Fibroblast of lung (primary cell): ENCODE measurements around the gene ZNF618.

Experiments
- EZH2 ChIP-seq: IDR thresholded peaks from 2 replicates; pipeline ENCODE4 v1.5.1; 2012; ENCODE audit warnings: low read length, control low read depth, mild to moderate bottlenecking; ENCODE audit errors: missing control alignments
- TF ChIP-seq, protein P1 (sequence below), 2 donors: IDR thresholded peaks in 1 of 2; conservative IDR thresholded peaks in 1 of 2; 1 replicate in 1 of 2; 2 replicates in 1 of 2; pipeline ENCODE4 v1.5.1; 2011 to 2012; ENCODE audit warnings: low read length in 2 of 2, control low read depth in 1 of 2, inconsistent platforms in 1 of 2, low read depth in 1 of 2, mild to moderate bottlenecking in 1 of 2

DNA sequence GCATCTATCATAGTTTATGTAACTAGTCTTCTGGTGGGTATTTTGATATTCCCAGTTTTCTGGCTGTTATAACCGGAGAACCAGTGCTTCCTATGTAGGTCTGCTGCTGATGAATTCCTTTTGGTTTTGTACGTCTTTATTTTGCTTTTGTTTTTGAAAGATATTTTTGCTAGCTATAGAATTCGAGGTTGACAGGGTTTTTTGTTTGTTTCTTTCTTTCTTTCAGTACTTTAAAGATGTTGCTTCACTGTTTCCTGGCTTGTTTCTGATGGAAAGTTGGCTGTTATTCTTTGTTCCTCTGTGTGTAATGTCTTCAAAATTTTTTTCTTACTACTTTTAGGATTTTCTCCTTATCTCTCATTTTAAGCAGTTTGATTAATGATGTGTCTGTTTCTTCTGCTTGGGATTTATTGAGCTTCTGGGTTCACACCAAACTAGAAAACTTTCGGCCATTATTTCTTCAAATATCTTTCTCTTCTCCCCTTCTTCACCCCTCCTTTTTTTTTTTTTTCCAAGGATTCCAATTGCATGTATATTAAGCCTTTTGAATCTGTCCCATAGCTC is 27.5 kb downstream of the ZNF618 start:
- TF ChIP-seq, protein P1, sequence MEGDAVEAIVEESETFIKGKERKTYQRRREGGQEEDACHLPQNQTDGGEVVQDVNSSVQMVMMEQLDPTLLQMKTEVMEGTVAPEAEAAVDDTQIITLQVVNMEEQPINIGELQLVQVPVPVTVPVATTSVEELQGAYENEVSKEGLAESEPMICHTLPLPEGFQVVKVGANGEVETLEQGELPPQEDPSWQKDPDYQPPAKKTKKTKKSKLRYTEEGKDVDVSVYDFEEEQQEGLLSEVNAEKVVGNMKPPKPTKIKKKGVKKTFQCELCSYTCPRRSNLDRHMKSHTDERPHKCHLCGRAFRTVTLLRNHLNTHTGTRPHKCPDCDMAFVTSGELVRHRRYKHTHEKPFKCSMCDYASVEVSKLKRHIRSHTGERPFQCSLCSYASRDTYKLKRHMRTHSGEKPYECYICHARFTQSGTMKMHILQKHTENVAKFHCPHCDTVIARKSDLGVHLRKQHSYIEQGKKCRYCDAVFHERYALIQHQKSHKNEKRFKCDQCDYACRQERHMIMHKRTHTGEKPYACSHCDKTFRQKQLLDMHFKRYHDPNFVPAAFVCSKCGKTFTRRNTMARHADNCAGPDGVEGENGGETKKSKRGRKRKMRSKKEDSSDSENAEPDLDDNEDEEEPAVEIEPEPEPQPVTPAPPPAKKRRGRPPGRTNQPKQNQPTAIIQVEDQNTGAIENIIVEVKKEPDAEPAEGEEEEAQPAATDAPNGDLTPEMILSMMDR (conservative IDR thresholded peaks at IDR 0.05 in 1 of 2, IDR thresholded peaks at IDR 0.05 in 1 of 2; ENCODE audit: low read depth in 1 of 2, low read length in 2 of 2) = no peak
- TF ChIP-seq EZH2 = no peak
